ENCODE results near the gene EARS2. TPM values are rescaled to one million over a fixed set of nuclear protein-coding genes. Genes with fewer than 3 reads are reported as not detected.

EARS2 gene
- total and polyA plus RNA-seq, 2 of the 8 experiments (the other 6 are each of a cell fraction or from before 2014, with no cell fraction given) = 47.8 to 111 TPM

DNA sequence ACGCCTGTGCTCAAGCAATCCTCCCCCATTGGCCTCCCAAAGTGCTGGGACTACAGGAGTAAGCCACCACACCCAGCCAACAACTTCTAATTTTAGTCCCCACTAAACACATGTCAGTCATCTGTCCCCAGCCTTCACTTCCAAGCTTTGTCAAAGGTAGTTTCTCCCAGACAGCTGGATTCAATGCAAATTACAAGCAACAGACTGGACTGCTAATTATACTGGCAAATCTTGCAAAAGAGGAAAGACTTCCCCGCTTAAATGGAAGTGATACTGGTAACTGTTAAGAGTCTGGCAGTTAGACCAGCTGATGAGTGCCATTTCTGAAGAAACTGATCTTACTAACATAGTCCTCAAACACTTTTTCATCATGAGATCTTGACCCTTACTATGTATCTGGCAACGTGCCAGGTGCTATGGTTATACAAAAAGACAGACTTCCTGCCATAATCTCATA is 38.7 kb downstream of the EARS2 start (continued):
- no peak for TF ChIP-seq EGR1 (IDR thresholded peaks at IDR 0.05; ENCODE audit: borderline replicate concordance, low read depth, low read length)
- no peak for TF ChIP-seq POLR2A (IDR thresholded peaks at IDR 0.05; ENCODE audit: control extremely low read depth in 1 of 2, low read depth in 2 of 2, low read length in 2 of 2)
- TF ChIP-seq EZH2 (IDR thresholded peaks at IDR 0.05; ENCODE audit: low read depth, low read length, severe bottlenecking) = no peak
- no peak for TF ChIP-seq GABPA (IDR thresholded peaks at IDR 0.05; ENCODE audit: borderline replicate concordance, insufficient read depth, low read length)
- no peak for TF ChIP-seq ASH2L (IDR thresholded peaks at IDR 0.05; ENCODE audit: low read length)
- no peak for TF ChIP-seq KDM4A (IDR thresholded peaks at IDR 0.05; ENCODE audit: low read depth, low read length, severe bottlenecking)
- TF ChIP-seq BACH1 (IDR thresholded peaks at IDR 0.05; ENCODE audit: low read length) = no peak
- TF ChIP-seq, protein P1, sequence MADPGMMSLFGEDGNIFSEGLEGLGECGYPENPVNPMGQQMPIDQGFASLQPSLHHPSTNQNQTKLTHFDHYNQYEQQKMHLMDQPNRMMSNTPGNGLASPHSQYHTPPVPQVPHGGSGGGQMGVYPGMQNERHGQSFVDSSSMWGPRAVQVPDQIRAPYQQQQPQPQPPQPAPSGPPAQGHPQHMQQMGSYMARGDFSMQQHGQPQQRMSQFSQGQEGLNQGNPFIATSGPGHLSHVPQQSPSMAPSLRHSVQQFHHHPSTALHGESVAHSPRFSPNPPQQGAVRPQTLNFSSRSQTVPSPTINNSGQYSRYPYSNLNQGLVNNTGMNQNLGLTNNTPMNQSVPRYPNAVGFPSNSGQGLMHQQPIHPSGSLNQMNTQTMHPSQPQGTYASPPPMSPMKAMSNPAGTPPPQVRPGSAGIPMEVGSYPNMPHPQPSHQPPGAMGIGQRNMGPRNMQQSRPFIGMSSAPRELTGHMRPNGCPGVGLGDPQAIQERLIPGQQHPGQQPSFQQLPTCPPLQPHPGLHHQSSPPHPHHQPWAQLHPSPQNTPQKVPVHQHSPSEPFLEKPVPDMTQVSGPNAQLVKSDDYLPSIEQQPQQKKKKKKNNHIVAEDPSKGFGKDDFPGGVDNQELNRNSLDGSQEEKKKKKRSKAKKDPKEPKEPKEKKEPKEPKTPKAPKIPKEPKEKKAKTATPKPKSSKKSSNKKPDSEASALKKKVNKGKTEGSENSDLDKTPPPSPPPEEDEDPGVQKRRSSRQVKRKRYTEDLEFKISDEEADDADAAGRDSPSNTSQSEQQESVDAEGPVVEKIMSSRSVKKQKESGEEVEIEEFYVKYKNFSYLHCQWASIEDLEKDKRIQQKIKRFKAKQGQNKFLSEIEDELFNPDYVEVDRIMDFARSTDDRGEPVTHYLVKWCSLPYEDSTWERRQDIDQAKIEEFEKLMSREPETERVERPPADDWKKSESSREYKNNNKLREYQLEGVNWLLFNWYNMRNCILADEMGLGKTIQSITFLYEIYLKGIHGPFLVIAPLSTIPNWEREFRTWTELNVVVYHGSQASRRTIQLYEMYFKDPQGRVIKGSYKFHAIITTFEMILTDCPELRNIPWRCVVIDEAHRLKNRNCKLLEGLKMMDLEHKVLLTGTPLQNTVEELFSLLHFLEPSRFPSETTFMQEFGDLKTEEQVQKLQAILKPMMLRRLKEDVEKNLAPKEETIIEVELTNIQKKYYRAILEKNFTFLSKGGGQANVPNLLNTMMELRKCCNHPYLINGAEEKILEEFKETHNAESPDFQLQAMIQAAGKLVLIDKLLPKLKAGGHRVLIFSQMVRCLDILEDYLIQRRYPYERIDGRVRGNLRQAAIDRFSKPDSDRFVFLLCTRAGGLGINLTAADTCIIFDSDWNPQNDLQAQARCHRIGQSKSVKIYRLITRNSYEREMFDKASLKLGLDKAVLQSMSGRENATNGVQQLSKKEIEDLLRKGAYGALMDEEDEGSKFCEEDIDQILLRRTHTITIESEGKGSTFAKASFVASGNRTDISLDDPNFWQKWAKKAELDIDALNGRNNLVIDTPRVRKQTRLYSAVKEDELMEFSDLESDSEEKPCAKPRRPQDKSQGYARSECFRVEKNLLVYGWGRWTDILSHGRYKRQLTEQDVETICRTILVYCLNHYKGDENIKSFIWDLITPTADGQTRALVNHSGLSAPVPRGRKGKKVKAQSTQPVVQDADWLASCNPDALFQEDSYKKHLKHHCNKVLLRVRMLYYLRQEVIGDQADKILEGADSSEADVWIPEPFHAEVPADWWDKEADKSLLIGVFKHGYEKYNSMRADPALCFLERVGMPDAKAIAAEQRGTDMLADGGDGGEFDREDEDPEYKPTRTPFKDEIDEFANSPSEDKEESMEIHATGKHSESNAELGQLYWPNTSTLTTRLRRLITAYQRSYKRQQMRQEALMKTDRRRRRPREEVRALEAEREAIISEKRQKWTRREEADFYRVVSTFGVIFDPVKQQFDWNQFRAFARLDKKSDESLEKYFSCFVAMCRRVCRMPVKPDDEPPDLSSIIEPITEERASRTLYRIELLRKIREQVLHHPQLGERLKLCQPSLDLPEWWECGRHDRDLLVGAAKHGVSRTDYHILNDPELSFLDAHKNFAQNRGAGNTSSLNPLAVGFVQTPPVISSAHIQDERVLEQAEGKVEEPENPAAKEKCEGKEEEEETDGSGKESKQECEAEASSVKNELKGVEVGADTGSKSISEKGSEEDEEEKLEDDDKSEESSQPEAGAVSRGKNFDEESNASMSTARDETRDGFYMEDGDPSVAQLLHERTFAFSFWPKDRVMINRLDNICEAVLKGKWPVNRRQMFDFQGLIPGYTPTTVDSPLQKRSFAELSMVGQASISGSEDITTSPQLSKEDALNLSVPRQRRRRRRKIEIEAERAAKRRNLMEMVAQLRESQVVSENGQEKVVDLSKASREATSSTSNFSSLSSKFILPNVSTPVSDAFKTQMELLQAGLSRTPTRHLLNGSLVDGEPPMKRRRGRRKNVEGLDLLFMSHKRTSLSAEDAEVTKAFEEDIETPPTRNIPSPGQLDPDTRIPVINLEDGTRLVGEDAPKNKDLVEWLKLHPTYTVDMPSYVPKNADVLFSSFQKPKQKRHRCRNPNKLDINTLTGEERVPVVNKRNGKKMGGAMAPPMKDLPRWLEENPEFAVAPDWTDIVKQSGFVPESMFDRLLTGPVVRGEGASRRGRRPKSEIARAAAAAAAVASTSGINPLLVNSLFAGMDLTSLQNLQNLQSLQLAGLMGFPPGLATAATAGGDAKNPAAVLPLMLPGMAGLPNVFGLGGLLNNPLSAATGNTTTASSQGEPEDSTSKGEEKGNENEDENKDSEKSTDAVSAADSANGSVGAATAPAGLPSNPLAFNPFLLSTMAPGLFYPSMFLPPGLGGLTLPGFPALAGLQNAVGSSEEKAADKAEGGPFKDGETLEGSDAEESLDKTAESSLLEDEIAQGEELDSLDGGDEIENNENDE (IDR thresholded peaks at IDR 0.05; ENCODE audit: insufficient replicate concordance, low read length) = no peak
- no peak for TF ChIP-seq SRF (IDR thresholded peaks at IDR 0.05; ENCODE audit: low read depth, low read length)
- TF ChIP-seq CTBP2 (IDR thresholded peaks at IDR 0.05; ENCODE audit: borderline replicate concordance, insufficient read depth, insufficient read length, low read length) = no peak
